ENCODE measurements around the gene PITPNM3.

- TF ChIP-seq CTCF (conservative IDR thresholded peaks at IDR 0.05; ENCODE audit: low read depth, low read length): no peak
- no peak for TF ChIP-seq EZH2 (IDR thresholded peaks at IDR 0.05; ENCODE audit: borderline replicate concordance, low read depth, low read length, poor library complexity, severe bottlenecking)
These were observed 31.0 kb upstream of the PITPNM3 start for GRCh38 chr17:6587310-6587709.

Measured in A673 (cell line).